Endothelial cell (in vitro differentiated cells): ENCODE data around the gene CLMN. TPM values are rescaled to one million over a fixed set of nuclear protein-coding genes. Genes with fewer than 3 reads are reported as not detected.

Experiments used
- DNase-seq: peaks from one replicate; pipeline ENCODE4 v3.0.0; 2021; ENCODE audit warnings: low spot score
- H3K27ac Mint-ChIP-seq: one replicate; pipeline ENCODE4 v1.8.0; 2021; ENCODE audit warnings: mixed read lengths, inconsistent platforms; ENCODE audit not compliant: unreplicated experiment
- H3K27me3 Mint-ChIP-seq: one replicate; pipeline ENCODE4 v1.8.0; 2021; ENCODE audit warnings: mild to moderate bottlenecking, moderate library complexity, mixed read lengths, inconsistent platforms; ENCODE audit not compliant: unreplicated experiment
- H3K36me3 Mint-ChIP-seq: one replicate; pipeline ENCODE4 v1.8.0; 2021; ENCODE audit warnings: mild to moderate bottlenecking, low read depth, mixed read lengths, inconsistent platforms; ENCODE audit not compliant: unreplicated experiment
- H3K4me1 Mint-ChIP-seq: one replicate; pipeline ENCODE4 v1.8.0; 2021; ENCODE audit warnings: mild to moderate bottlenecking, mixed read lengths, inconsistent platforms; ENCODE audit not compliant: unreplicated experiment
- H3K4me3 Mint-ChIP-seq: one replicate; pipeline ENCODE4 v1.8.0; 2021; ENCODE audit warnings: mild to moderate bottlenecking, mixed read lengths, inconsistent platforms; ENCODE audit not compliant: unreplicated experiment
- H3K9me3 Mint-ChIP-seq: one replicate; pipeline ENCODE4 v1.8.0; 2021; ENCODE audit warnings: mixed read lengths, inconsistent platforms; ENCODE audit not compliant: unreplicated experiment
- total RNA-seq: library from RNA; stranded (reverse); fragmentation: NEBNext Ultra II Directional; extraction: Animal tissue kit (Norgen Biotek cat#: 25700); gene quantifications from one replicate; pipeline ENCODE4 v1.2.1, GENCODE V29; 2021; ENCODE audit not compliant: unreplicated experiment
- TF ChIP-seq, protein P1 (sequence below): fragments of 200-600 bp; sonication (generic); IDR thresholded peaks from one replicate; pipeline ENCODE4 v1.5.0; 2021; ENCODE audit warnings: antibody characterized with exemption; ENCODE audit not compliant: unreplicated experiment

CLMN gene
- total RNA-seq, 1 donor from 2014 or later: 0.46 TPM

DNA sequence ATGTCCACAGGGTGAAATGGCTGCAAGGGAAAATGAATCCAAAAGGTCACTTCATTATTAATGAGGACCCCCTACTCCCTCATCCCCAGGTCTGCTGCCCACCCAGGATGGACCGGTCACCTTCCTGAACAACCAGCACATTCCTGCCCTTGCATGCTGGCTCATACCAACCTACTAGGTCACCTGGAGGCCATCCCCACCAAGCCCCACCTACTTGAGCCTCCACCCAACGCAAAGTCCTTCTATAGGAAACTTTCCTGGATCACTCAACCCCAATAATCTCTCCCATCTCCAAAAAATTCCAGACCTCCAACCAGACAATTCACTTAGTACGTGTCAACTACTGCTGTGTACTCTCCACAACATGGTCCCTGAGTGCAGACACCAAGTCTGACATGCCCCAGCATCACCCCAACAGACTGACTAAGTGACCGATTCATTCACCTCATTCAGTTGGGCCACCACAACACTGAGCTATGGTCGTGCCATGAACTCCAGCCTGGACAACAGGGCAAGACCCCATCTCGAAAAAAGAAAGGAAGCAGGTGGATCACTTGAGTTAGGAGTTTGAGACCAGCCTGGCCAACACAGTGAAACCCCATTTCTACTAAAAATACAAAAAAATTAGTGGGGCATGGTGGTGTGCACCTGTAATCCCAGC lies 18.1 kb downstream of the CLMN start:
- TF ChIP-seq, protein P1, sequence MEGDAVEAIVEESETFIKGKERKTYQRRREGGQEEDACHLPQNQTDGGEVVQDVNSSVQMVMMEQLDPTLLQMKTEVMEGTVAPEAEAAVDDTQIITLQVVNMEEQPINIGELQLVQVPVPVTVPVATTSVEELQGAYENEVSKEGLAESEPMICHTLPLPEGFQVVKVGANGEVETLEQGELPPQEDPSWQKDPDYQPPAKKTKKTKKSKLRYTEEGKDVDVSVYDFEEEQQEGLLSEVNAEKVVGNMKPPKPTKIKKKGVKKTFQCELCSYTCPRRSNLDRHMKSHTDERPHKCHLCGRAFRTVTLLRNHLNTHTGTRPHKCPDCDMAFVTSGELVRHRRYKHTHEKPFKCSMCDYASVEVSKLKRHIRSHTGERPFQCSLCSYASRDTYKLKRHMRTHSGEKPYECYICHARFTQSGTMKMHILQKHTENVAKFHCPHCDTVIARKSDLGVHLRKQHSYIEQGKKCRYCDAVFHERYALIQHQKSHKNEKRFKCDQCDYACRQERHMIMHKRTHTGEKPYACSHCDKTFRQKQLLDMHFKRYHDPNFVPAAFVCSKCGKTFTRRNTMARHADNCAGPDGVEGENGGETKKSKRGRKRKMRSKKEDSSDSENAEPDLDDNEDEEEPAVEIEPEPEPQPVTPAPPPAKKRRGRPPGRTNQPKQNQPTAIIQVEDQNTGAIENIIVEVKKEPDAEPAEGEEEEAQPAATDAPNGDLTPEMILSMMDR: no peak
- H3K9me3 Mint-ChIP-seq: no peaks in the 10 kb centered on the region
- H3K4me1 Mint-ChIP-seq: no peaks in the 10 kb centered on the region
- H3K36me3 Mint-ChIP-seq: no peaks in the 10 kb centered on the region
- H3K4me3 Mint-ChIP-seq: no peak overlapping the region
- no peak for DNase-seq
- no peak overlapping the region for H3K27ac Mint-ChIP-seq
- peaks cover 6% of the 10 kb centered on the region for H3K27me3 Mint-ChIP-seq

DNA sequence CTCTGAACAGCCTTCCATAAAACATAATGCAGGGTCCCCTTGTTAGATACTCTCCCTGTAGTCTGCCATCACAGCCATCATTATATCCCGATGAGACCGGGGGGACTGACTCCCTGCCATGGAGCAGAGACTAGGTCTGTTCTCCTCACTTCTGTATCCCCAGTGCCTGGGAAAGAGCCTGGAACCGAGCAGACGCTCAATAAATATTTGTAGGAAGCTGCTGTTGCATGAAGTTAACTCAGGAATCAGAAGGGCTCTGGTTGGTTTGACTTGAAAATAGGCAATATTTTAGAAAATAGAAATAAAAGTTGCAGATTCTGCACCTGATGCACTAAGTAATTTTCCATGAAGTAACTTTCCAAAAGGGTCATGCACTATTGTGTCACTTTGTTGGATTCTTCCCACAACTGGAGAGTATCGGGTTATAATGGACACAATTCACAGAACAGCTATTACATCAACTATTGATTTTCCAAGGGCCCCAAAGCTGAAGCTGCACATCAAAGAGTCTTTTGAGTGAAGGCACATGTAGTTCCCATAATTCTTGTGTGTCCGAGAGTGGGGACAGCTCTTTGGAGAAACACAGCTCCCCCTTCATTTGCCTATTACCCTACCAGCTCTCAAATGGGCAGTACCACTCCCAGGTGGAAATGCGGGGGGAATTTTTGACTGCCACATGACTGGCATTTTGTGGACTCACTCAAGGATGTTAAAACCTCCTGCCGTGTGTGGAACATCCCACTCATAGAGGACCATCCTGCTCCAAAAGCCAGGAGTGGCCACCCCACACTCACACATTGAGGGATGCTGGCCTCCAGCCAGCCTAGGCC lies 18.8 kb downstream of the CLMN start:
- Mint-ChIP-seq H3K9me3 (no peaks in the 10 kb centered on the region), H3K4me3 (no peak overlapping the region), H3K36me3 (no peaks in the 10 kb centered on the region), H3K27ac (no peak overlapping the region), H3K4me1 (no peaks in the 10 kb centered on the region), H3K27me3 (peaks cover 6% of the 10 kb centered on the region)
- DNase-seq: no peak
- TF ChIP-seq, protein P1: no peak

DNA sequence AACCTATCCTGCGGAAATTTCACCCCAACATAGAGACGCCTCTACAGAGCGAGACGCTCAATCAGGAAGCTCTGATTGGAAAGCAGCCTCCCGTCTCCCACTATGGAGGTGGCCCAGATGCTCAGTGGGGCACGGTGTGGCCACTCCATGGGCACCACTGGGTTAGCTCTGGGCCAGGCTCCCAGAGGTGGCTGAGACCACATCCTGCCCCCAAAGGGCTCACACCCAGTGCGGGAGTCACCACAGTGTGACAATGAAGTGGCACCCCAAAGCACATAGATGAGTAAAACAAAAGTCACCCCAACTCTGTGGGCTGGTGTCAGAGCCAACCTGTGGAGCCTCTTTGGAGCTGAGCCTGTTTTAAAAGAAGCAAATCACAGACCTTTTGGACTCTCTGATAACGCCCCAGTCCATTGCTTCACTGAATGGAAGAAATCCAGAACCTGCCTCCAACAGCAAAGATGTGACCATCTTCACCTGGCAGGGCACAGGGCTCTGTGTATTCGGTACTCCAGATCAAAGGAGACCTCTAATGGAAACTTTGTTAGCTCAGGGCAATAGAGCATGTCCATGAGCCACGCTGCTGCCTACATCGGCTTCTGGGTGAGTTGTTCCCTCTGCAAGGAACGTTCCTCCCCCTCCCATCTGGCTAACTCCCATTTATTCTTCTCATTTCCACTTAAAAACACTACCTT lies 19.6 kb downstream of the CLMN start:
- no peak overlapping the region for H3K4me3 Mint-ChIP-seq
- peaks cover 9% of the 10 kb centered on the region for H3K27me3 Mint-ChIP-seq
- no peaks in the 10 kb centered on the region for H3K36me3 Mint-ChIP-seq
- H3K27ac Mint-ChIP-seq: no peak overlapping the region
- TF ChIP-seq, protein P1: no peak
- no peaks in the 10 kb centered on the region for H3K9me3 Mint-ChIP-seq
- H3K4me1 Mint-ChIP-seq: no peaks in the 10 kb centered on the region
- no peak for DNase-seq

DNA sequence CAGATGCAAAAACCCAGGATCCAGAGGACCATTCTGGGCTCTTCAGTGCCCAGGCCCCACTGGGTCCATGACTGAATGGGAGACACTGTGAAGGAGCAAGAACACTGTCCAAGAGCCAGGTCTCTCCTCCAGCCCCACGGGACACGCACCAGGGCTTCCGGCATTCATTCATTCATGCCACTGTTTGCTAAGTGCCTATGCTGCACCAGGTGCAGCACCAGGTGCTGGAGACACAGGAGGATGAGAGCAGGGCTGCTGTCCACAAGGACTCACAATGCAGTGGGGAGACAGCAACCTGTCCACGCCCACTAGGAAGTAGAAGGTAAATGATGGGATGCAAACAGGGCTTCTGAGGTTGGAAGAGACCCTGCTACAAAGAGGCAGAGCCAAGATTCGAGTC lies 20.4 kb downstream of the CLMN start:
- no peak overlapping the region for H3K4me3 Mint-ChIP-seq
- H3K27me3 Mint-ChIP-seq: peaks cover 9% of the 10 kb centered on the region
- TF ChIP-seq, protein P1: no peak
- H3K9me3 Mint-ChIP-seq: no peaks in the 10 kb centered on the region
- no peak for DNase-seq
- H3K4me1 Mint-ChIP-seq: no peaks in the 10 kb centered on the region
- no peaks in the 10 kb centered on the region for H3K36me3 Mint-ChIP-seq
- H3K27ac Mint-ChIP-seq: no peak overlapping the region
